HCT116 (cell line): ENCODE data around the gene BRPF3. TPM values are rescaled to one million over a fixed set of nuclear protein-coding genes. Genes with fewer than 3 reads are reported as not detected.

Experiments used
- ATAC-seq: fragments of 200-7000 bp; cut with Tn5 transposase; 2 replicates; pipeline ENCODE4 v1.9.1; 2020; ENCODE audit warnings: mild to moderate bottlenecking, moderate library complexity
- BruUV-seq: library from RNA; stranded (reverse); fragments of 400-500 nt; replicated peaks from 2 replicates; lab custom pipeline; 2021; lab: Mats Ljungman, UMichigan
- CTCF ChIA-PET: fragments of 300-600 bp; sonication (Branson Sonifier 250); formaldehyde crosslinking; loops from one replicate; lab custom pipeline; 2021; ENCODE audit warnings: antibody characterized with exemption; lab: Charles Lee
- POLR2A ChIA-PET: fragments of 300-600, 350-600 bp; sonication (Branson Sonifier 250); formaldehyde crosslinking; loops from one replicate; lab custom pipeline; 2021; ENCODE audit warnings: antibody characterized with exemption; lab: Charles Lee
- RAD21 ChIA-PET, 2 experiments: fragments of 300-600 bp; sonication (Branson Sonifier 250); formaldehyde crosslinking; loops; one replicate each; lab custom pipeline; 2023; ENCODE audit warnings: low total read pairs in 2 of 2; ENCODE audit not compliant: uncharacterized antibody in 2 of 2, unreplicated experiment in 2 of 2, low non-redundant PET in 1 of 2; lab: Charles Lee
- DNase-seq: peaks from one replicate; pipeline ENCODE4 v3.0.0-alpha.2; 2010; ENCODE audit warnings: low read depth, low spot score
- H2AFZ ChIP-seq: fragments of 200-600 bp; shearing (Covaris generic), sonication (generic); 2 replicates; pipeline ENCODE4 v1.6.1; 2017; ENCODE audit warnings: low read depth, mixed run types, mixed read lengths, antibody characterized with exemption, low read length; ENCODE audit not compliant: poor library complexity, severe bottlenecking
- H3K27ac ChIP-seq: 2 replicates; pipeline ENCODE4 v1.5.1; 2012; ENCODE audit warnings: low read depth, low read length
- H3K27me3 ChIP-seq: fragments of 200-600 bp; sonication (generic); 2 replicates; pipeline ENCODE4 v1.6.1; 2016; ENCODE audit warnings: mixed run types, low read length, mixed read lengths; ENCODE audit not compliant: insufficient read depth
- H3K36me3 ChIP-seq, 2 experiments: fragments of 200-500 bp in 1 of 2; fragments of 200-600 bp in 1 of 2; sonication (Bioruptor generic) in 1 of 2; sonication (generic) in 1 of 2; 2 replicates each; pipeline versions ENCODE4 v1.5.1 to v1.6.1; 2014 to 2016; ENCODE audit warnings: low read length in 2 of 2, inconsistent platforms in 1 of 2, mixed read lengths in 1 of 2, mixed run types in 1 of 2; ENCODE audit not compliant: insufficient read depth in 2 of 2, control insufficient read depth in 1 of 2
- H3K4me1 ChIP-seq, 2 experiments: fragments of 200-600 bp in 1 of 2; sonication (generic) in 1 of 2; 2 replicates each; pipeline versions ENCODE4 v1.5.1 to v1.6.1; 2012 to 2017; ENCODE audit warnings: low read length in 2 of 2, inconsistent platforms in 1 of 2, mild to moderate bottlenecking in 1 of 2, mixed read lengths in 1 of 2, mixed run types in 1 of 2, moderate library complexity in 1 of 2; ENCODE audit not compliant: insufficient read depth in 2 of 2, control insufficient read depth in 1 of 2
- H3K4me2 ChIP-seq: fragments of 200-600 bp; sonication (generic); 2 replicates; pipeline ENCODE4 v1.6.1; 2017; ENCODE audit warnings: mixed run types, low read length, mixed read lengths
- H3K4me3 ChIP-seq, 2 experiments: fragments of 200-600 bp in 1 of 2; sonication (generic) in 1 of 2; replicated peaks in 1 of 2; 2 replicates each; pipeline ENCODE4 v1.5.1; 2011 to 2016; ENCODE audit warnings: low read length in 2 of 2, control low read depth in 1 of 2, low read depth in 1 of 2, mild to moderate bottlenecking in 1 of 2, mixed read lengths in 1 of 2, mixed run types in 1 of 2
- H3K79me2 ChIP-seq: fragments of 200-600 bp; sonication (generic); 2 replicates; pipeline ENCODE4 v1.6.1; 2017; ENCODE audit warnings: mild to moderate bottlenecking, mixed run types, low read length, moderate library complexity, mixed read lengths; ENCODE audit not compliant: insufficient read depth
- H3K9ac ChIP-seq: fragments of 200-600 bp; sonication (generic); 2 replicates; pipeline ENCODE4 v1.6.1; 2016; ENCODE audit warnings: low read length, mixed read lengths
- H3K9me2 ChIP-seq: fragments of 200-600 bp; sonication (generic), shearing (Covaris generic); 2 replicates; pipeline ENCODE4 v1.6.1; 2017; ENCODE audit warnings: mixed run types, mild to moderate bottlenecking, moderate library complexity; ENCODE audit not compliant: insufficient read depth
- H3K9me3 ChIP-seq, 2 experiments: fragments of 200-500 bp in 1 of 2; fragments of 200-600 bp in 1 of 2; sonication (Bioruptor generic) in 1 of 2; sonication (generic) in 1 of 2; 2 replicates each; pipeline ENCODE4 v1.6.1; 2014 to 2017; ENCODE audit warnings: low read length in 2 of 2, mixed read lengths in 2 of 2, inconsistent platforms in 1 of 2, low read depth in 1 of 2, mild to moderate bottlenecking in 1 of 2, mixed run types in 1 of 2, moderate library complexity in 1 of 2; ENCODE audit not compliant: control insufficient read depth in 1 of 2, insufficient read depth in 1 of 2
- H4K20me1 ChIP-seq: fragments of 200-600 bp; sonication (generic), shearing (Covaris generic); 2 replicates; pipeline ENCODE4 v1.6.1; 2017; ENCODE audit warnings: mixed run types, mild to moderate bottlenecking, moderate library complexity; ENCODE audit not compliant: insufficient read depth
- CBX3 ChIP-seq: IDR thresholded peaks from 2 replicates; pipeline ENCODE4 v1.6.1; 2012; ENCODE audit warnings: low read depth
- ELF1 ChIP-seq: IDR thresholded peaks from 2 replicates; pipeline ENCODE4 v1.6.1; 2012; ENCODE audit warnings: low read depth, borderline replicate concordance
- EZH2phosphoT487 ChIP-seq: fragments of 200-600 bp; IDR thresholded peaks from 2 replicates; pipeline ENCODE4 v1.6.1; 2018; ENCODE audit warnings: antibody characterized with exemption, borderline replicate concordance
- JUND ChIP-seq: IDR thresholded peaks from 2 replicates; pipeline ENCODE4 v1.6.1; 2012
- RAD21 ChIP-seq: IDR thresholded peaks from 2 replicates; pipeline ENCODE4 v1.6.1; 2012; ENCODE audit warnings: low read depth, mild to moderate bottlenecking
- REST ChIP-seq: IDR thresholded peaks from 2 replicates; pipeline ENCODE4 v1.6.1; 2012; ENCODE audit warnings: low read depth
- YY1 ChIP-seq: IDR thresholded peaks from 2 replicates; pipeline ENCODE4 v1.6.1; 2011; ENCODE audit warnings: low read length, low read depth, moderate library complexity, mild to moderate bottlenecking; ENCODE audit not compliant: insufficient replicate concordance; ENCODE audit errors: extremely low read depth
- ZFX ChIP-seq: fragments of 450-650 bp; IDR thresholded peaks from 2 replicates; pipeline ENCODE4 v1.6.1; 2017
- intact Hi-C: fragments of 100-400 bp; cut with micrococcal nuclease; formaldehyde crosslinking; loops from 2 replicates; pipeline ENCODE4 v1.10.0; 2022
- total RNA-seq: library from RNA; stranded (reverse); gene quantifications from one replicate; pipeline ENCODE4 v1.2.1, GENCODE V29; 2021; ENCODE audit not compliant: unreplicated experiment

The BRPF3 gene
- total RNA-seq, 1 experiment from 2014 or later: 20.3 TPM

- no peak for TF ChIP-seq CBX3
These were observed 27.2 kb upstream of the BRPF3 start (continued) for GRCh38 chr6:36169023-36170007.

GRCh38 chr6:36170704-36171103, 25.8 kb upstream of the BRPF3 start:
- no peaks in the 10 kb centered on the region for H3K4me1 ChIP-seq
- no peaks in the 10 kb centered on the region for H3K9me2 ChIP-seq
- H3K4me3 ChIP-seq: no peak overlapping the region
- ChIA-PET CTCF (no interaction called here), RAD21 (no interaction called here), POLR2A (no interaction called here)
- no peaks in the 10 kb centered on the region for H4K20me1 ChIP-seq
- no peak overlapping the region for H3K9ac ChIP-seq
- H3K79me2 ChIP-seq: no peaks in the 10 kb centered on the region
- no peak overlapping the region for H2AFZ ChIP-seq
- no peak for DNase-seq
- ATAC-seq: no peak
- H3K4me2 ChIP-seq: no peak overlapping the region
- no peak overlapping the region for H3K27ac ChIP-seq
- no peaks in the 10 kb centered on the region for H3K9me3 ChIP-seq
- H3K36me3 ChIP-seq: no peaks in the 10 kb centered on the region
- no peaks in the 10 kb centered on the region for H3K27me3 ChIP-seq
- no TSS peak for BruUV-seq
- no peak for TF ChIP-seq REST
- TF ChIP-seq RAD21: no peak
- no peak for TF ChIP-seq EZH2phosphoT487
- no peak for TF ChIP-seq CBX3
- TF ChIP-seq ELF1: no peak
- TF ChIP-seq YY1: no peak
- no peak for TF ChIP-seq JUND
- no peak for TF ChIP-seq ZFX
- intact Hi-C loops: no loop called here
